Keratinocyte (primary cell): ENCODE data around the gene TAOK3. TPM values are rescaled to one million over a fixed set of nuclear protein-coding genes. Genes with fewer than 3 reads are reported as not detected.

Experiments used
- DNase-seq: peaks from one replicate; pipeline ENCODE4 v3.0.0-alpha.2; 2011; ENCODE audit warnings: low read depth, missing footprints, low spot score
- FAIRE-seq: peaks from 2 replicates; lab custom pipeline; 2011; peaks lifted over from hg19 to GRCh38; lab: Jason Lieb, UNC
- H2AFZ ChIP-seq: 2 replicates; pipeline ENCODE4 v1.6.0; 2012; ENCODE audit warnings: low read length, control low read depth, inconsistent platforms; ENCODE audit not compliant: control insufficient read depth
- H3K27ac ChIP-seq: 2 replicates; pipeline ENCODE4 v1.5.1; 2011; ENCODE audit warnings: low read length; ENCODE audit not compliant: control insufficient read depth, insufficient read depth
- H3K27me3 ChIP-seq: 3 replicates; pipeline ENCODE4 v1.6.0; 2011; ENCODE audit warnings: low read length; ENCODE audit not compliant: control insufficient read depth, insufficient read depth; ENCODE audit errors: extremely low read depth
- H3K36me3 ChIP-seq, 2 experiments: 2 replicates in 1 of 2; 3 replicates in 1 of 2; pipeline ENCODE4 v1.5.1; 2011; ENCODE audit warnings: low read length in 2 of 2, mild to moderate bottlenecking in 1 of 2; ENCODE audit not compliant: control insufficient read depth in 2 of 2, insufficient read depth in 2 of 2; ENCODE audit errors: extremely low read depth in 1 of 2
- H3K4me1 ChIP-seq: 3 replicates; pipeline ENCODE4 v1.5.1; 2011; ENCODE audit warnings: low read length; ENCODE audit not compliant: control insufficient read depth, insufficient read depth; ENCODE audit errors: extremely low read depth
- H3K4me2 ChIP-seq: 3 replicates; pipeline ENCODE4 v1.6.0; 2011; ENCODE audit warnings: low read depth, low read length; ENCODE audit not compliant: control insufficient read depth, insufficient read depth; ENCODE audit errors: extremely low read depth
- H3K4me3 ChIP-seq, 3 experiments: fragments of 200-600 bp in 1 of 3; sonication (generic) in 1 of 3; 2 replicates in 2 of 3; 3 replicates in 1 of 3; pipeline ENCODE4 v1.5.1; 2011 to 2016; ENCODE audit warnings: low read length in 3 of 3, mild to moderate bottlenecking in 3 of 3, control low read depth in 2 of 3, inconsistent platforms in 1 of 3, low read depth in 1 of 3, mixed read lengths in 1 of 3, mixed run types in 1 of 3, moderate library complexity in 1 of 3; ENCODE audit not compliant: control insufficient read depth in 2 of 3, insufficient read depth in 2 of 3; ENCODE audit errors: extremely low read depth in 1 of 3
- H3K79me2 ChIP-seq: 2 replicates; pipeline ENCODE4 v1.6.0; 2012; ENCODE audit warnings: low read length; ENCODE audit not compliant: control insufficient read depth, insufficient read depth
- H3K9ac ChIP-seq: 3 replicates; pipeline ENCODE4 v1.6.0; 2011; ENCODE audit warnings: low read length; ENCODE audit not compliant: control insufficient read depth, insufficient read depth; ENCODE audit errors: extremely low read depth
- H3K9me1 ChIP-seq: 3 replicates; pipeline ENCODE4 v1.6.0; 2011; ENCODE audit warnings: low read length; ENCODE audit not compliant: control insufficient read depth, insufficient read depth; ENCODE audit errors: extremely low read depth
- H3K9me3 ChIP-seq: 2 replicates; pipeline ENCODE4 v1.5.1; 2012; ENCODE audit warnings: low read depth, low read length; ENCODE audit not compliant: control insufficient read depth
- H4K20me1 ChIP-seq: 3 replicates; pipeline ENCODE4 v1.6.0; 2011; ENCODE audit warnings: low read length; ENCODE audit not compliant: control insufficient read depth, insufficient read depth; ENCODE audit errors: extremely low read depth
- CTCF ChIP-seq, 3 experiments: IDR thresholded peaks in 1 of 3; conservative IDR thresholded peaks in 1 of 3; optimal IDR thresholded peaks in 1 of 3; 2 replicates in 2 of 3; 3 replicates in 1 of 3; pipeline versions ENCODE3 to v1.5.1; 2011; ENCODE audit warnings: low read length in 3 of 3, mild to moderate bottlenecking in 3 of 3, moderate library complexity in 2 of 3, control low read depth in 1 of 3, inconsistent platforms in 1 of 3; ENCODE audit not compliant: insufficient read depth in 2 of 3; ENCODE audit errors: extremely low read depth in 1 of 3
- EZH2 ChIP-seq: IDR thresholded peaks from one replicate; pipeline ENCODE4 v1.6.1; 2012; ENCODE audit warnings: inconsistent platforms, mild to moderate bottlenecking, low read length, moderate library complexity
- dilution Hi-C: fragments of 300-500 bp; cut with MboI; formaldehyde crosslinking; loops from one replicate; pipeline ENCODE4 v1.7.0; 2020; ENCODE audit warnings: low sequenced_read_pairs; ENCODE audit not compliant: extremely low pct_ligation_motif_present
- polyA plus RNA-seq, 5 experiments: library from polyadenylated mRNA; depleted of rRNA in 3 of 5; stranded (reverse) in 3 of 5; stranded (forward) in 1 of 5; unstranded in 1 of 5; fragments of >200 nt; gene quantifications; 1 replicate in 1 of 5; 2 replicates in 3 of 5; 3 replicates in 1 of 5; pipeline versions ENCODE4 v1.2.1 to v1.2.3, GENCODE V29; 2011 to 2012; ENCODE audit warnings: missing spikeins in 2 of 5, low read depth in 1 of 5, low replicate concordance in 1 of 5

The TAOK3 gene
- polyA plus RNA-seq, 1 donor (not counting 4 experiments of a cell fraction or from before 2014, with no cell fraction given) = 35.0 TPM

DNA sequence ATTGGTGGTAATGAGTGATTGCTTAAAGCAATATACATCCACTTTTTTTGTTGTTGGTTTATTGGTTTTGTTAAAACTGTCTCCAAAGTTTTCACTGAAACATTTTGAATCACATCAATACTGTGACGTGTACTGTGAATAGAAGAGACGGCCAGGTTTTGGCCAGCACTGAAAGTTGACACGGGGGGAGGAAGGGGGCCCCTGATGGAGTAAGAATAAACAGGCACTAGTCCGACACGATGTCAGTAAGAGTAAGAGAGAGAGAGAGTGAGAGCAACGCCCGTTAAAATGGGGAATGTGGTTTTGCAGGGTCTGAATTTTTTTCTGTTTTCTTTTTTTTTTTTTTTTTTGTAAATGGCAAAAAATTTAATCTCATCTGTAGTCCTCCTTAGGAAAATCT, 222.1 kb downstream of the TAOK3 start:
- no peak for FAIRE-seq
- dilution Hi-C loops = no loop called here
- Histone ChIP-seq H3K79me2 (no peaks in the 10 kb centered on the region), H3K27ac (no peak overlapping the region), H3K9me3 (no peaks in the 10 kb centered on the region), H3K27me3 (no peaks in the 10 kb centered on the region), H3K9me1 (no peaks in the 10 kb centered on the region), H4K20me1 (no peaks in the 10 kb centered on the region), H3K4me1 (no peaks in the 10 kb centered on the region), H3K4me3 (no peak overlapping the region), H3K4me2 (no peak overlapping the region), H3K9ac (no peak overlapping the region), H2AFZ (no peak overlapping the region), H3K36me3 (peaks cover 11 to 15% of the 10 kb centered on the region in 2 experiments)
- no peak for TF ChIP-seq CTCF (optimal IDR thresholded peaks at IDR 0.05 in 1 of 3, IDR thresholded peaks at IDR 0.05 in 1 of 3, conservative IDR thresholded peaks at IDR 0.05 in 1 of 3; ENCODE audit: extremely low read depth in 1 of 3, insufficient read depth in 2 of 3, low read length in 3 of 3)
- TF ChIP-seq EZH2 = no peak
- DNase-seq = no peak

GRCh38 chr12:118148287-118148686, 224.4 kb downstream of the TAOK3 start:
- Histone ChIP-seq H2AFZ (no peak overlapping the region), H3K9me1 (no peaks in the 10 kb centered on the region), H3K9ac (no peak overlapping the region), H3K36me3 (peaks cover 22 to 26% of the 10 kb centered on the region in 2 experiments), H3K27me3 (no peaks in the 10 kb centered on the region), H3K79me2 (no peaks in the 10 kb centered on the region), H3K4me1 (no peaks in the 10 kb centered on the region), H3K9me3 (no peaks in the 10 kb centered on the region), H3K4me2 (no peak overlapping the region), H3K4me3 (no peak overlapping the region), H3K27ac (no peak overlapping the region), H4K20me1 (no peaks in the 10 kb centered on the region)
- DNase-seq = no peak
- FAIRE-seq = no peak
- TF ChIP-seq EZH2 (no peak), CTCF (optimal IDR thresholded peaks at IDR 0.05 in 1 of 3, IDR thresholded peaks at IDR 0.05 in 1 of 3, conservative IDR thresholded peaks at IDR 0.05 in 1 of 3; ENCODE audit: extremely low read depth in 1 of 3, insufficient read depth in 2 of 3, low read length in 3 of 3) (no peak)
- dilution Hi-C loops = no loop called here
